Activated CD8-positive, alpha-beta memory T cell treated with anti-CD3 and anti-CD28 coated beads for 36 hours (primary cell): ENCODE measurements around the gene TUFM. TPM values are rescaled to one million over a fixed set of nuclear protein-coding genes. Genes with fewer than 3 reads are reported as not detected.
"Not testable (repeated sequence)": the region's sequence is repeated elsewhere in the genome, so short reads cannot be mapped to it uniquely, and the experiment has no call there.

ENCODE experiments used
- CTCF ChIA-PET: fragments of 350-600 bp; sonication (Branson Sonifier 250); formaldehyde crosslinking; loops from one replicate; lab custom pipeline; 2021; ENCODE audit warnings: antibody characterized with exemption; lab: Charles Lee
- POLR2A ChIA-PET: fragments of 350-600 bp; sonication (Branson Sonifier 250); formaldehyde crosslinking; loops from one replicate; lab custom pipeline; 2021; ENCODE audit warnings: antibody characterized with exemption; lab: Charles Lee
- total RNA-seq, 2 experiments: library from RNA; stranded (reverse); gene quantifications; one replicate each; pipeline ENCODE4 v1.2.3, GENCODE V29; 2021

The TUFM gene
- total RNA-seq, 2 experiments from 2014 or later, result 364 TPM

- ChIA-PET CTCF (interaction anchor here (1.1 to 1.6 kb wide), 2 partner anchors 9 to 33 kb away, joined by 3 to 5 read pairs; no protein-coding TSS in a partner anchor), POLR2A (no interaction called here)
Measured at GRCh38 chr16:28829747-28830146, 16.4 kb downstream of the TUFM start.

- CTCF ChIA-PET, result no interaction called here
- POLR2A ChIA-PET, result interaction anchor here (0.6 kb wide), 1 partner anchor 8 kb away, joined by 3 read pairs; no protein-coding TSS in a partner anchor
Measured at GRCh38 chr16:28826141-28826540, 20.0 kb downstream of the TUFM start.

- CTCF ChIA-PET, result no interaction called here
- POLR2A ChIA-PET, result interaction anchor here (3.0 to 4.6 kb wide), 2 partner anchors 22 to 40 kb away, joined by 13 to 34 read pairs; partner anchors contain the start of gene TUFM
Measured at GRCh38 chr16:28824717-28824973, 21.5 kb downstream of the TUFM start.

GRCh38 chr16:28823873-28824716 is 22.1 kb downstream of the TUFM start:
- ChIA-PET POLR2A (interaction anchor here (0.6 to 4.6 kb wide), 9 partner anchors 22 to 635 kb away, joined by 3 to 34 read pairs (median 7); partner anchors contain the start of genes APOBR, NFATC2IP, RABEP2 and TUFM), CTCF (interaction anchor here (0.7 to 1.0 kb wide), 3 partner anchors 22 to 127 kb away, joined by 3 read pairs; partner anchors contain the start of genes NFATC2IP, SH2B1 and TUFM)

- POLR2A ChIA-PET, result interaction anchor here (0.6 to 4.6 kb wide), 14 partner anchors 11 to 635 kb away, joined by 3 to 34 read pairs (median 6); partner anchors contain the start of genes APOBR, NFATC2IP, RABEP2 and SPNS1
Measured at GRCh38 chr16:28823291-28823872, 22.8 kb downstream of the TUFM start.

DNA sequence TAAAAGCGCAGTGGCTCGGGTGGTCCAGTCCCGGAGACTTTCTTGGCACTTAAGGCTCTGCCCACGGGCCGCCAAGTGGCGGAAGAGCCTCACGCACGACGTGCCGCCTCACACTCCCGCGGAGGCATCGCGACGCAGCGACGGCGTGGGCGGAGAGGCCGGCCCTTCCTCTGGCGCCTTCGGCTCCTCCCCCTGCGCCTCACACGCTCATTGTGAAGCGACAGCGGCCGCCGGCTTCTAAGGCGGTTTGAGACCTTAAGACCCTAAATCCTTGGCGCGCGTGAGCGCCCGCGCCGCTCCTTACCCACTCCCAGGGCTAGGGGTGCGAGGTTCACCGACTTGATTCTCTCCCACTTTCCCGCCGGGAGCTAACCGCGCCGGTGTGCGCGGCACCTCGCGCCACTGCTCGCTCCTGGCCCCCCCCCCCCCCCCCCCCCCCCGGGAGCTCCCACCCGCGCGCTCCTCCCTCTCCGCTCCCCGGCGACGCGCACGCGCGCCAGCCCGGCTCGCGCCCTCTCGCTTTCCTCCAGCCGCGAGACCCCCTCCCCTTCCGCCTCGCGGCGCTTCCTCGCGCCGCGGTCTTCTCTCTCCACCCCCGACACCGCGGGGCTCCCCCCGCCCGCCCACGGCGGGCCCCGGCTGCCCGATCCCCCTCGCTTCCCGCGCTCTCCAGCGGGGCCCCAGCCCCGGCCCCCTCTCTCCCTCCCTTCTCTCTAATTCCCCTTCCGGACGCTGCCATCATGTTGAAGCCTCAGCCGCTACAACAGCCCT is 23.4 kb downstream of the TUFM start, which contains the start of gene ATXN2L:
Gene ATXN2L, plus strand, starts transcription at position 480 of the 771 bp plus-strand sequence. Its CDS starts 261 bp downstream, at position 741.
- ChIA-PET CTCF (interaction anchor here (0.6 to 1.5 kb wide), 6 partner anchors 10 to 122 kb away, joined by 3 to 5 read pairs (median 4); partner anchors contain the start of gene TUFM), POLR2A (interaction anchor here (0.6 to 4.6 kb wide), 14 partner anchors 12 to 329 kb away, joined by 3 to 34 read pairs (median 5); partner anchors contain the start of genes APOBR, RABEP2, SGF29 and SPNS1)

More at GRCh38 chr16:28823291-28823872, 22.8 kb downstream of the TUFM start:
- CTCF ChIA-PET, result interaction anchor here (0.7 to 1.4 kb wide), 7 partner anchors 10 to 127 kb away, joined by 3 to 5 read pairs (median 3); partner anchors contain the start of genes NFATC2IP, SH2B1 and TUFM

GRCh38 chr16:28821874-28822519 is 24.2 kb downstream of the TUFM start:
- CTCF ChIA-PET, result interaction anchor here (0.5 to 1.5 kb wide), 6 partner anchors 9 to 123 kb away, joined by 3 to 5 read pairs (median 3); partner anchors contain the start of gene CD19
- POLR2A ChIA-PET, result interaction anchor here (0.6 to 4.6 kb wide), 13 partner anchors 12 to 328 kb away, joined by 3 to 34 read pairs (median 5); partner anchors contain the start of genes APOBR, RABEP2, SGF29 and SPNS1

DNA sequence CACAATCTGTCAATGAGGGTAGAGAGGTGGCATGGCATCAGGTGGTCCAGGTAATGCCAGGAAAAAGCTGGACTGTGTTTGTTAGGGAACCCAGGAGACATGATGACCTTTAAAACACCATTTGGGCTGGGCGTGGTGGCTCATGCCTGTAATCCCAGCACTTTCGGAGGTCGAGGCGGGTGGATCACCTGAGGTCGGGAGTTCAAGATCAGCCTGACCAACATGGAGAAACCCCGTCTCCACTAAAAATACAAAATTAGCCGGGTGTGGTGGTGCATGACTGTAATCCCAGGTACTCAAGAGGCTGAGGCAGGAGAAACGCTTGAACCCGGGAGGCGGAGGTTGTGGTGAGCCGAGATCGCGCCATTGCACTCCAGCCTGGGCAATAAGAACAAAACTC is 25.6 kb downstream of the TUFM start:
- POLR2A ChIA-PET, result interaction anchor here (4.6 kb wide), 1 partner anchor 26 kb away, joined by 34 read pairs; the partner anchor contains the start of gene TUFM

DNA sequence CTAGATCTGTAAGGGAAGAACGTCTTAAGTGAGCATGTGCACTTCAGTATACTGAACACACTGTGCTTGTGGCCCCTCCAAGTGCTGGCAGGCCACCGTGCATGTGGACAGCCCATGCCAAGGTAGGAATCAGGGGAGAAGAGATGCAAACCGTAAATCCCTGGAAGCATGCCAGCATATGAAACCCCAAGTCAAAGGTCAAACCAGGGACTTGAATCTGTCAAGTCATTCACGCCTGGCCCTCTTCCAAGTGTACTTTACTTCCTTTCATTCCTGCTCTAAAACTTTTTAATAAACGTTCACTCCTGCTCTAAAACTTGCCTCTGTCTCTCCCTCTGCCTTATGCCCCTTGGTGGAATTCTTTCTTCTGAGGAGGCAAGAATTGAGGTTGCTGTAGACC is 26.1 kb downstream of the TUFM start:
- CTCF ChIA-PET, result interaction anchor here (0.6 to 1.0 kb wide), 3 partner anchors 27 to 125 kb away, joined by 3 to 5 read pairs (median 3); no protein-coding TSS in a partner anchor

More for the DNA sequence above, 25.6 kb downstream of the TUFM start:
- CTCF ChIA-PET, result interaction anchor here (0.7 to 1.0 kb wide), 2 partner anchors 50 to 125 kb away, joined by 3 to 5 read pairs; no protein-coding TSS in a partner anchor

DNA sequence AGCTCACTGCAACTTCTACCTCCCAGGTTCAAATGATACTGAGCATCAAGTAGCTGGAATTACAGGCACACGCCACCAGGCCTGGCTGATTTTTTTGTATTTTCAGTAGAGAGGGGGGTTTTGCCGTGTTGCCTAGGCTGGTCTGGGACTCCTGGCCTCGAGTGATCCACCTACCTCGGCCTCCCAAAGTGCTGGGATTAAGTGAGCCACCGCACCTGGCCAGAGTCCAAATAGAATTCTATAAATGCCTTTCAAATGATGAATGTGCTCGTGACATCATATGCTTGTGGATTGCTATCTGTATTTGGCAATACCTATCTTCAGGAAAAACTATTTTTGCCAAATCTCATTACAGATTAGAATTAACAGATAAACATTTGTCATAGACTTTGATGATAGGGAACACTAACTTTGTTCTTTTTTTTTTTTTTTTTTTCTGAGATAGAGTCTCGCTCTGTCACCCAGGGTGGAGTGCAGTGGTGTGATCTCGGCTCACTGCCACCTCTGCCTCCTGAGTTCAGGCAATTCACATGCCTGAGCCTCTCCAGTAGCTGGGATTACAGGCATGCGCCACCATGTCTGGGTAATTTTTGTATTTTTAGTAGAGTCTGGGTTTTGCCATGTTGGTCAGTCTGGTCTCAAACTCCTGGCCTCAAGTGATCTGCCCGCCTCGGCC is 38.6 kb downstream of the TUFM start:
- CTCF ChIA-PET, POLR2A ChIA-PET: not testable (repeated sequence)

More for the DNA sequence above, 26.1 kb downstream of the TUFM start:
- POLR2A ChIA-PET, result no interaction called here

DNA sequence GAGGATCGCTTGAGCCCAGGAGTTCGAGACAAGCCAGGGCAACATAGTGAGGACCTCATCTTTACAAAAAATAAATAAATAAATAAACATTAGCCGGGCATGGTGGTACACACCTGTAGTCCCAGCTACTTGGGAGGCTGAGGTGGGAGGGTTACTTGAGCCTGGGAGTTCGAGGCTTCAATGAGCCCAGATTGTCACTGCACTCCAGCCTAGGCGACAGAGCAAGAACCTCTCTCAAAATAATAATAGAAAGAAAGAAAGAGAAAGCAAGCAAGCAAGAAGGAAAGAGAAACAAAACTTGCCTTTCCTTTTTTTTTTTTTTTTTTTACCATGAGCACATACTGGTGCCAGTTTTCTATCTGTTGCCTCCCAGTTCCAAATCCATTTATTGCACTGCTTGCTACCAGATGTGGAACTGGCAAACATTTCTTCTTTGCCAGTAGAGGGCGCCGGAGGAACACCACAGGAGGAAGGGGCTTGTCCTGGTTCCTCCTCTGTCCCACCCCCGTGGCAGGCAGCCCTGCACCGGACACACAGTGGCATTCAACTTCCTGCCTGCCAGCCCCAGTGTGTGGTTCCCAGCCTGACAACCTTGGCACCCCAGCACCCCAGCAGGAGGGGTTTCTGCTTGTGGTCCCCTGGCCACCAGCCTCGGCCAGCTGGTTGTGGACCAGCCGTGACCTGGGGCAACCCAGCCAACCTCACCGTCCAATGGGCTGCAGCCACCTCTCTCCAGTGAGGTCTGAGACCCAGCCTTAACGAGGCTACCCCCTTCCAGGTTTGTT is 43.7 kb downstream of the TUFM start:
- POLR2A ChIA-PET, result not testable (repeated sequence)

More for the DNA sequence above, 43.7 kb downstream of the TUFM start:
- CTCF ChIA-PET, result not testable (repeated sequence)

Other genes with a start within 250 kb of the TUFM start
- gene SULT1A2, start 249.3 kb downstream of the TUFM start, total RNA-seq, result under 1 TPM; 0.23 to 0.36 TPM
- 10 to 100 TPM in 1 of 2 experiments, 1 to 10 TPM in 1; 8.7 to 10.0 TPM for gene SULT1A1, start 236.3 kb downstream of the TUFM start, total RNA-seq
- gene NPIPB8, start 208.3 kb downstream of the TUFM start, total RNA-seq, result 1 to 10 TPM in 1 of 2 experiments, under 1 TPM in 1; 0.90 to 1.1 TPM
- 100 to 1,000 TPM; 793 to 795 TPM for gene EIF3C, start 134.9 kb downstream of the TUFM start, total RNA-seq
- gene NPIPB9, start 94.6 kb downstream of the TUFM start, total RNA-seq, result 1 to 10 TPM in 1 of 2 experiments, under 1 TPM in 1; 0.67 to 2.3 TPM
- 100 to 1,000 TPM; 253 to 260 TPM for gene ATXN2L, start 23.3 kb downstream of the TUFM start, total RNA-seq
- 10 to 100 TPM; 39.4 to 46.2 TPM for gene SH2B1, start 17.5 kb upstream of the TUFM start, total RNA-seq
- 1 to 10 TPM; 1.2 to 1.7 TPM for gene ATP2A1, start 32.1 kb upstream of the TUFM start, total RNA-seq
- gene RABEP2, start 78.9 kb upstream of the TUFM start, total RNA-seq, result 10 to 100 TPM; 15.4 to 17.0 TPM
- under 1 TPM in 1 of 2 experiments, not detected in 1; 0.34 TPM for gene CD19, start 85.6 kb upstream of the TUFM start, total RNA-seq
- gene NFATC2IP, start 104.6 kb upstream of the TUFM start, total RNA-seq, result 10 to 100 TPM; 79.8 to 85.0 TPM
- gene SPNS1, start 128.4 kb upstream of the TUFM start, total RNA-seq, result 10 to 100 TPM; 28.5 to 29.0 TPM
- 100 to 1,000 TPM; 175 to 177 TPM for gene LAT, start 138.7 kb upstream of the TUFM start, total RNA-seq